GM19351 (cell line): ENCODE results near the gene AGR3.

Experiments
- ATAC-seq: cut with Tn5 transposase; IDR thresholded peaks from one replicate; pipeline ENCODE4 v1.9.1; 2021; ENCODE audit warnings: mild to moderate bottlenecking, moderate library complexity; ENCODE audit not compliant: unreplicated experiment

Gene AGR3

DNA sequence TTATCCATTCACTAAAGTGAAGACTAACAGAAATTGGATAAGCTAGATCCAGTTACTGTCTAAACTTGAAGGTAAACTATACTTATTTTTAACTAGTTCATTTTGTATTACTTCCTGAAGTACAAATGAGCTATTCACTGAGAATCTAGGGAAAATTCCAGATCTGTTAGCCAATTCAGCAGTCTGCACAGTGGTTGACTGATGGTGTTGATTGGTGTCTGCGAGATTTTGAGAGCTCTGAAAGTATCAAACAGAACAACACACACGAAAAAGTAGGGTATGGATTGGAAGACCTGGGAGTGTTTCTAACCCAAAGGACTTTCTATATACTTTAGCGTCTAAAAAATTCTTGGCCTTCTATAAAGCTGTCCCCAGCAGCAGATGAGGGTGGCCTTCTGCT is 43.4 kb downstream of the AGR3 start:
- no peak for ATAC-seq

GRCh38 chr7:16836481-16836880 is 45.3 kb downstream of the AGR3 start:
- ATAC-seq = no peak

- no peak for ATAC-seq
Observed at GRCh38 chr7:16833373-16833772, 48.4 kb downstream of the AGR3 start.

- no peak for ATAC-seq
Observed at GRCh38 chr7:16826060-16826459, 55.7 kb downstream of the AGR3 start.

DNA sequence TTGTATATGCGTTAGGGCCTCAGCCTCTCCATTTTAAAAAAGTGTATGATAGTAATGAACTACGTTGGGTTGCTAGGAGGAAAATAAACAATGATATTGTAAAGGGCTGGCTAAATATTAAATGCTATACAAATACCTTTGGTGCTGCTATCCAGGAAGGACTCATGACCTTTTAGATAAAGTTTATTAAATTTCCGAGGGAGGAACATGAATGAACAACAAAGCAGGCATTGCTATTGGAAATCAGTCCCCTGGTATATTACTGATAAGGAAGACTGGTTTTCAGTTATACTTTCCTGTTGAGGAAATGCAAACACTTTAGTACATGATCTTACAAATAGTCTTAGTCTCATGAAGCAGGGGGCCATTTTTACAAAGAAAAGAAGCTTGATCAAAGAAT is 59.8 kb downstream of the AGR3 start:
- ATAC-seq = no peak

DNA sequence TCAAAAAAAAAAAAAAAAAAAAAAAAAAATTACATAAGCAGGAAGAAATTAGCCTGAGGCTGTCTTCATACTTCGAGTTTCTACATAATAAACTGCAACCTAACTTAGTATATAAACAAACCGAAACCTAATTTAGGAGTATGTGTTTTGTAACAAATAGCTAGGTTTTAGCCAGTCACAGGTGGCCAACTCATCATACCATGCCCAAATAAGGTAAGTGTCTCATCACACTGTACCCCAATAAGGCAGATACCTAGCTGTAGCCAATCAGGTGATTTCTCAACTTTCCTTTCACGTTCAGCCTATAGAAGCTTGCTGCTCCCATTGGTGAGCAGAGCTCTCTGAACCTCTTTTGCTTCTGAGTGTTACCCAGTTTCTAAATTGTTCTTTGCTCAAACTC is 63.1 kb downstream of the AGR3 start:
- no peak for ATAC-seq

DNA sequence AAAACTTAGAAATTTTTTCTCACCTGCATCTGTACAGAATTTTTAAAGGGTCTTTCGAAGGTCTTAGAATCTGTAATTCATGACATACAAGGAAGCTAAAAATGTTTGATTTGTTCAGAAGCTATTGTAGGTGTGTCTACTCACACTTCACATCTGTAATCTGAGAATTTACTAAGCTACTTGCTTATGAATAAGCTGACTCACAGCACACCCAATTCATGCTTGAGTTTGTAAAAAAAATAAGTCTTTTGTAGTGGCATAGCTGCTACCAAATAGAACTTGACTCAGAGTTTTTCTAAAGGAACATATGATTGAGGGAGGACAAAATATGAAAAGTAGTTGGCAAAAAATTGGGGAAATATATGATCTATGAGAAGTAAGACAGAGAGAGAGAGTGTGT is 64.2 kb downstream of the AGR3 start:
- ATAC-seq = no peak

GRCh38 chr7:16816824-16817223 is 65.0 kb downstream of the AGR3 start:
- no peak for ATAC-seq

DNA sequence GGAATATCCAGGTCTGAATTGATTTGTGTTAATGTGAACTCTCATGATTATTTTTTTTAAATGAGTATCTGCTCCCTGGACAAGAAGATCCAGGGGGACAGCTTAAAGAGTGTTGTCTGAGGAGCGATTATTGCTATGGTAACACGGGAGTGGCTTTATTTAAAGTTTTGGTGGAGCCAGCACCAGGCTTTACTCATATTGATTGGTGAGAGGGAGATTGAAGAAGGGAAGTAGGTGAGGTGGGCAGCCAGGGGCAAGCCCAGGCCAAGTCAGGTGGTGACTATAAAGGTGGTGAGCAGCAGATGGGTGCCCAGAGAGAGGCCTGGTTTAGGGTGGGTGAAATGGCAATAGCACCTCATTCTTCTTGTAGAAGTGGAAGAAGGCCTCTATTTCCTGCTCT is 66.8 kb downstream of the AGR3 start:
- ATAC-seq = no peak

DNA sequence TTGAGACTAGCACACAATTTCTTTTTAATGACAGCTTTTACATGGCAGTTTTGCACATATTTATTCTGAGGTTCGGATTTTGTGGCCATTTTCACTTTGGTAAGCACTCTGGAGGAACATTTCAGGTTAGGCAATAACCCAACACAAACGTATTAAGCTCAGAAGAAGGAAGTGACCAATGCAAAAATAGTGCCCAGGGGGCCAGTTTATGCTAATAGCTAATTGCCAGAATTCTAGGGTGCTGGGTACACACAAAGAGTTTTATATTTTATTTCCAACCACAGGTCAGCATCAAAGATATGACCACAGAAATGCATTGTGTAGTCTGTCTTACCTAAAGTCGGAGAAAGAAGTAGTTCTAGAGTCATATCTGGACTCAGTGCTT is 68.6 kb downstream of the AGR3 start:
- no peak for ATAC-seq

DNA sequence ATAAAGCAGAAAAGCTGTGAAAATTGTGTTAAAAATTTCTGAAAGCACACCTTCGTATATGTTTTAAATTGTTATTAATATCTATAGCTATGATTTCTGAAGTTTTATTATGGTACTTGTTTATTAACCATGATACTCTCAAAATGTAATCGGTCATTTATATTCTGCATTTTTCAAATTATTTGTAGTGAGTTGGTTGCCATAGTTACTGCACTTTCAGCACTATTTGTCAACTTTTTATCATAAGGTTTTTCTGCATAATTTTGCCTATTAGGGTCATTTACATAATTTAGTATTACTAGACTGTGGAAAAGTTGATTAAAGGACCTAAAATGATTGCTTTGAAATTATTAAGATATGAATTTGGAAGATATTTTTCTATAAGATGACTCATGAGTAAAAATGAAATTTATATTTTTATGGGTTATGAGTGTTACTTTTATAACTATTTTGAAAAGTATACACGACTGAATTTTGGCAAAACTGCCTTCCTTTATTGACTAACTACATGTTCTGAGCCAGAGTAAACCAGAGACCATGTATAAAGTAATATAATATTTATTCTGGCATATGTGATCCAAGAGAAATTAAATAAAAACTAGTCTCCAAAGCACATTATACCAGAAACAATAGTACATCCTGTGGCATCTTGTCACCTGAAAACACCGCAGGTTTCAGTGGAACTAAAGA is 69.1 kb downstream of the AGR3 start:
- ATAC-seq = no peak

- ATAC-seq = no peak
Observed at GRCh38 chr7:16811551-16811950, 70.2 kb downstream of the AGR3 start.

GRCh38 chr7:16810573-16810972 is 71.2 kb downstream of the AGR3 start:
- ATAC-seq = no peak

- no peak for ATAC-seq
Observed at GRCh38 chr7:16810112-16810511, 71.7 kb downstream of the AGR3 start.
